DOHH2 (cell line): ENCODE data around the gene ATG4B.

Experiments
- H3F3A ChIP-seq: fragments of 200-600 bp; sonication (generic), shearing (Covaris generic); 2 replicates; pipeline ENCODE4 v1.6.0; 2016; ENCODE audit warnings: antibody characterized with exemption, mild to moderate bottlenecking; ENCODE audit not compliant: control insufficient read depth, insufficient read depth
- H3K27ac ChIP-seq: fragments of 200-600 bp; sonication (generic); 2 replicates; pipeline ENCODE4 v1.5.1; 2014; ENCODE audit warnings: low read depth, mild to moderate bottlenecking, low read length, moderate library complexity
- H3K27me3 ChIP-seq: fragments of 200-600 bp; sonication (generic); 2 replicates; pipeline ENCODE4 v1.6.1; 2014; ENCODE audit warnings: mild to moderate bottlenecking, low read length, mixed read lengths; ENCODE audit not compliant: control insufficient read depth
- H3K36me3 ChIP-seq: fragments of 200-600 bp; sonication (generic); 2 replicates; pipeline ENCODE4 v1.6.1; 2014; ENCODE audit warnings: mild to moderate bottlenecking, low read length, moderate library complexity, mixed read lengths; ENCODE audit not compliant: control insufficient read depth
- H3K4me1 ChIP-seq: fragments of 200-600 bp; sonication (generic); 2 replicates; pipeline ENCODE4 v1.6.1; 2014; ENCODE audit warnings: mild to moderate bottlenecking, low read length, mixed read lengths; ENCODE audit not compliant: control insufficient read depth
- H3K4me2 ChIP-seq: fragments of 200-600 bp; sonication (generic); 2 replicates; pipeline ENCODE4 v1.6.0; 2014; ENCODE audit warnings: mild to moderate bottlenecking, low read length, moderate library complexity
- H3K4me3 ChIP-seq: fragments of 200-600 bp; sonication (generic); 2 replicates; pipeline ENCODE4 v1.5.1; 2014; ENCODE audit warnings: mild to moderate bottlenecking, low read length, mixed read lengths
- H3K79me2 ChIP-seq: fragments of 200-600 bp; sonication (generic); 2 replicates; pipeline ENCODE4 v1.6.1; 2014; ENCODE audit warnings: mild to moderate bottlenecking, low read length, mixed read lengths; ENCODE audit not compliant: control insufficient read depth
- H3K9me2 ChIP-seq: fragments of 200-600 bp; sonication (generic); replicated peaks from 2 replicates; pipeline ENCODE4 v1.6.1; 2014; ENCODE audit warnings: mild to moderate bottlenecking, low read length, mixed read lengths; ENCODE audit not compliant: control insufficient read depth
- H3K9me3 ChIP-seq: fragments of 200-600 bp; sonication (generic); 2 replicates; pipeline ENCODE4 v1.6.1; 2014; ENCODE audit warnings: antibody characterized with exemption, low read length, mixed read lengths; ENCODE audit not compliant: control insufficient read depth, insufficient read depth
- H4K20me1 ChIP-seq: fragments of 200-600 bp; sonication (generic); 2 replicates; pipeline ENCODE4 v1.6.0; 2014; ENCODE audit warnings: low read depth, mild to moderate bottlenecking, antibody characterized with exemption, low read length, moderate library complexity; ENCODE audit not compliant: control insufficient read depth, insufficient read depth
- CTCF ChIP-seq: fragments of 200-600 bp; sonication (generic); IDR thresholded peaks from one replicate; pipeline ENCODE4 v1.5.1; 2014; ENCODE audit warnings: antibody characterized with exemption, mild to moderate bottlenecking, low read depth, low read length; ENCODE audit not compliant: poor library complexity, severe bottlenecking
- EZH2phosphoT487 ChIP-seq: fragments of 200-600 bp; sonication (generic); IDR thresholded peaks from 2 replicates; pipeline ENCODE4 v1.6.1; 2017; ENCODE audit warnings: borderline replicate concordance, mild to moderate bottlenecking, antibody characterized with exemption, low read length, moderate library complexity, mixed read lengths

The ATG4B gene

GRCh38 chr2:241666627-241667400 is 29.3 kb downstream of the ATG4B start:
- no peak overlapping the region for H3K4me3 ChIP-seq
- TF ChIP-seq CTCF (no peak), EZH2phosphoT487 (no peak)
- H4K20me1 ChIP-seq: no peaks in the 10 kb centered on the region; the same call in 1 of the 2 replicates
- H3K9me2 ChIP-seq: no peaks in the 10 kb centered on the region
- peaks cover 28% of the 10 kb centered on the region; the same call in 1 of the 2 replicates for H3K36me3 ChIP-seq
- H3K4me1 ChIP-seq: no peaks in the 10 kb centered on the region
- H3K27ac ChIP-seq: no peak overlapping the region
- no peaks in the 10 kb centered on the region for H3K79me2 ChIP-seq
- H3K27me3 ChIP-seq: no peaks in the 10 kb centered on the region
- no peaks in the 10 kb centered on the region for H3F3A ChIP-seq
- H3K9me3 ChIP-seq: no peaks in the 10 kb centered on the region
- H3K4me2 ChIP-seq: no peak overlapping the region

GRCh38 chr2:241668354-241668753 is 30.9 kb downstream of the ATG4B start:
- no peaks in the 10 kb centered on the region; the same call in 1 of the 2 replicates for H4K20me1 ChIP-seq

GRCh38 chr2:241668839-241669238 is 31.3 kb downstream of the ATG4B start:
- TF ChIP-seq CTCF (no peak), EZH2phosphoT487 (no peak)
- Histone ChIP-seq H3K36me3 (peaks cover 34% of the 10 kb centered on the region; the same call in 1 of the 2 replicates), H3F3A (no peaks in the 10 kb centered on the region), H3K79me2 (no peaks in the 10 kb centered on the region), H3K9me2 (no peaks in the 10 kb centered on the region), H3K9me3 (no peaks in the 10 kb centered on the region), H3K4me3 (no peak overlapping the region), H3K27ac (no peak overlapping the region), H3K4me2 (no peak overlapping the region), H3K4me1 (no peaks in the 10 kb centered on the region), H4K20me1 (no peaks in the 10 kb centered on the region; the same call in 1 of the 2 replicates), H3K27me3 (no peaks in the 10 kb centered on the region)

More at GRCh38 chr2:241668354-241668753, 30.9 kb downstream of the ATG4B start:
- Histone ChIP-seq H3K4me1 (no peaks in the 10 kb centered on the region), H3K27me3 (no peaks in the 10 kb centered on the region), H3K36me3 (peaks cover 32% of the 10 kb centered on the region; the same call in 1 of the 2 replicates), H3K4me2 (no peak overlapping the region), H3K9me3 (no peaks in the 10 kb centered on the region), H3K79me2 (no peaks in the 10 kb centered on the region), H3F3A (no peaks in the 10 kb centered on the region), H3K27ac (no peak overlapping the region), H3K4me3 (no peak overlapping the region), H3K9me2 (no peaks in the 10 kb centered on the region)
- TF ChIP-seq CTCF (no peak), EZH2phosphoT487 (no peak)
